Measurements from ENCODE around the gene TAF7L.
"Not testable (repeated sequence)": the region's sequence is repeated elsewhere in the genome, so short reads cannot be mapped to it uniquely, and the experiment has no call there.

Gene TAF7L, protein sequence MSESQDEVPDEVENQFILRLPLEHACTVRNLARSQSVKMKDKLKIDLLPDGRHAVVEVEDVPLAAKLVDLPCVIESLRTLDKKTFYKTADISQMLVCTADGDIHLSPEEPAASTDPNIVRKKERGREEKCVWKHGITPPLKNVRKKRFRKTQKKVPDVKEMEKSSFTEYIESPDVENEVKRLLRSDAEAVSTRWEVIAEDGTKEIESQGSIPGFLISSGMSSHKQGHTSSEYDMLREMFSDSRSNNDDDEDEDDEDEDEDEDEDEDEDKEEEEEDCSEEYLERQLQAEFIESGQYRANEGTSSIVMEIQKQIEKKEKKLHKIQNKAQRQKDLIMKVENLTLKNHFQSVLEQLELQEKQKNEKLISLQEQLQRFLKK

DNA sequence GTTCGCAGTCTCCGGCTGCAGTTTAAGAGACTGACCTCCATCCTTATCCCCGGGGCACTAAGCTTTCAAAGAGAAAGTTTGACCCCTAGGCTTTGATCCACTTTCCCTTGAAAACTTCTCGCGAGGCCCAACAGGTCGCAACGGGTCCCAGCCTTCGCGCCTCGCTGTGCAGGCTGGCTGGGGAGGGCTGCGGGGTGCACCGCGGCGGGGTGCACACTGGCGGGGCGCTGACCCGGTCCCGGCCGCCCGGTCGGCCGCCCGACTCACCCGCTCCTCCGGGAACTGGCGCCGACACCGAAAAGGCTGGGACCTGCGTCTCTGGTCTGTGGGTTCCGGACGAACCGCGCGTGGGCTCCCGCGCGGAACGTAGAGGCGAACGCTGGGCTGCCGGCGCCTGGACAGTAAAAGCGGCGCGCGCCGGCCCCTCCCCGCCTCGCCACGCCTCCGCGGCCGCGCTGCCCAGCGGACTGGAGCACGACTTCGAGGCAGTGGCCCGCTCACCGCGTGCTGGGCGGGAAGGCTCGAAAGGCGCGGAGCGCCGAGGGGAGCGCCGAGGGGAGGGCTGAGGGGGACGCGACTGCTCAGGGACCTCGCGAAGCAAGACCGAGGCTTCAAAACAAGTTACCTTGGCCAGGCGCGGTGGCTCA, at the start of gene TAF7L:
Gene TAF7L, minus strand, starts transcription at position 378 of the 647 bp plus-strand sequence. CDS start 3,791 bp downstream, outside the sequence.
- H3K27ac ChIP-seq = no peak within 1 kb of the TSS
- no peak for TF ChIP-seq ZFX (IDR thresholded peaks at IDR 0.05)
- TF ChIP-seq, protein P1, sequence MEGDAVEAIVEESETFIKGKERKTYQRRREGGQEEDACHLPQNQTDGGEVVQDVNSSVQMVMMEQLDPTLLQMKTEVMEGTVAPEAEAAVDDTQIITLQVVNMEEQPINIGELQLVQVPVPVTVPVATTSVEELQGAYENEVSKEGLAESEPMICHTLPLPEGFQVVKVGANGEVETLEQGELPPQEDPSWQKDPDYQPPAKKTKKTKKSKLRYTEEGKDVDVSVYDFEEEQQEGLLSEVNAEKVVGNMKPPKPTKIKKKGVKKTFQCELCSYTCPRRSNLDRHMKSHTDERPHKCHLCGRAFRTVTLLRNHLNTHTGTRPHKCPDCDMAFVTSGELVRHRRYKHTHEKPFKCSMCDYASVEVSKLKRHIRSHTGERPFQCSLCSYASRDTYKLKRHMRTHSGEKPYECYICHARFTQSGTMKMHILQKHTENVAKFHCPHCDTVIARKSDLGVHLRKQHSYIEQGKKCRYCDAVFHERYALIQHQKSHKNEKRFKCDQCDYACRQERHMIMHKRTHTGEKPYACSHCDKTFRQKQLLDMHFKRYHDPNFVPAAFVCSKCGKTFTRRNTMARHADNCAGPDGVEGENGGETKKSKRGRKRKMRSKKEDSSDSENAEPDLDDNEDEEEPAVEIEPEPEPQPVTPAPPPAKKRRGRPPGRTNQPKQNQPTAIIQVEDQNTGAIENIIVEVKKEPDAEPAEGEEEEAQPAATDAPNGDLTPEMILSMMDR (conservative IDR thresholded peaks at IDR 0.05) = no peak

DNA sequence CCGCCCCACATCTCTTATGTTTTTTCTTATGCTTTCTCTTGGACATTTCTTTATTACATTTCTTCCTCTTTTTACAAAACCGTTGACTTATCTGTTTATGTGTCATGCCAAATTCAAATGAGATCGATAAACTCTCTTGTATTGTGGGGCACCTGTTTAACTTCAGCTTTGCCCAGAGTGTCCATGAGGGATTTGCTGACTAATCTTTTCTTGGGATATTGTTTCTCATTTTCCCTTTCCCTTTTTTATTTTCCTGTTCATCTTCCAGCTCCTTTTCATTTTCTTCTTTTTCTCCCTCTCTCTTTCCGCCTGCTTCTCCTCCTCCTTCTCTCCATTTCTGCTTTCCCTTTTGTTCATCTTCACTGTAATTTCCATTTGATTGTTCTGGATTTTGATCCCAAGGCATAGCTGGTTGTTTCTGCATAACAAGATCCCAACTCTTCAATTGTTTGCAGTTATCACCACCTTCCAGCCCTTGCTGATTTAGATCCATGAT, 46.7 kb upstream of the TAF7L start:
- H3K27ac ChIP-seq = no peak overlapping the region

DNA sequence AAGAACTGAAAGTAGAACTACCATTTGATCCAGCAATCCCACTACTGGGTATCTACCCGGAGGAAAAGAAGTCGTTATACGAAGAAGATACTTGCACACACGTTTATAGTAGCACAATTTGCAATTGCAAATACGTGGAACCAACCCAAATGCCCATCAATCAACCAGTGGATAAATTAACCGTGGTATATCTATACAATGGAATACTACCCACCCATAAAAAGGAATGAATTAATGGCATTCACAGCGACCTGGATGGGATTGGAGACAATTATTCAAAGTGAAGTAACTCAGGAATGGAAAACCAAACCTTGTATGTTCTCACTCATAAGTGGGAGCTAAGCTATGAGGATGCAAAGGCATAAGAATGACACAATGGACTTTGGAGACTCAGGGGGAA, 43.2 kb upstream of the TAF7L start:
- not testable (repeated sequence) for H3K27ac ChIP-seq

More for the DNA sequence above, 46.7 kb upstream of the TAF7L start:
- TF ChIP-seq ZFX (IDR thresholded peaks at IDR 0.05) = no peak
- TF ChIP-seq, protein P1 (conservative IDR thresholded peaks at IDR 0.05) = no peak

DNA sequence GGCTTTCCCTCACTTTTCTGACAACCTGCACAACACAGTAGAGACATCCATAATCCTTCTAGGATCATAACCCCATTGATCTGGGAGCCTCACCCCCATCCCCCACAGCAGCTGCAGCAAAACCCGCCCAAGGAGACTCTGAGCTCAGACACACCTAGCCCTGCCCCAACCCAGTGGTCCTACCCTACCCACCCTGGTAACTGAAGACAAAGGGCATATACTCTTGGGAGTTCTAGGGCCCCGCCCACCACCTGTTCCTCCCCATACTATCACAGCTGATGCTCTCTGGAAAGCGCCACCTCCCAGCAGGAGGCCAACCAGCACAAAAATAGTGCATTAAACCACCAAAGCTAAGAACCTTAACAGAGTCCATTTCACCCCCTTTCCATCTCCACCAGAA, 35.5 kb upstream of the TAF7L start:
- H3K27ac ChIP-seq = not testable (repeated sequence)

DNA sequence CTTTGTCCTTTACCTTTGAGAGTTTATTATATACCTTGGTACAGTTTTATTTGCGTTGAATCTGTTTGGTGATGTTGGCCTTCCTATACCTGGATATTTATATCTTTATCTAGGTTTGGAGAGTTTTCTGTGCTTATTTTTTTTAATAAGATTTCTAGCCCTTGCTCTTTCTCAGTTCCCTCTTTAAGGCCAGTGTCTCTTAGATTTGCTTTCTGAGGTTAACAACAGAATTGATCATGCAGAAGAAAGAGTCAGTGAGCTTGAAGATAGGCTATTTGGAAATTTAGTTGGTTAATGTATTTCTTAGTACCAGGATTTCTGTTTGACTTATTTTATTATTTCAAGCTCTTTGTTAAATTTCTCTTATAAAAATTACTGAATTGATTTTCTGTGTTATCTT, 12.7 kb upstream of the TAF7L start:
- H3K27ac ChIP-seq = no peak overlapping the region

DNA sequence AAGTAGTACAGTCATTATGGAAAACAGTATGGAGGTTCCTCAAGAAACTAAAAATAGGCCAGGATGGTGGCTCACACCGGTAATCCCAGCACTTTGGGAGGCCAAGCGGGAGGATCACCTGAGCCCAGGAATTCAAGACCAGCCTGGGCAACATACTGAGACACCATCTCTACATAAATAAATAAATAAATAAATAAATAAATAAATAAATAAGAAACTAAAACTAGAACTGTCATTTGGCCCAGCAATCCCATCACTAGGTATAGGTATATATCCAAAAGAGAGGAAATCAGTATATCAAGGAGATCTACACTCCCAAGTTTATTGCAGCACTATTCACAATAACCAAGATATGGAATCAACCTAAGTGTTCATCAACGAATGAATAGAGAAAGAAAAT, 4.5 kb upstream of the TAF7L start:
- H3K27ac ChIP-seq = not testable (repeated sequence)

More for the DNA sequence above, 12.7 kb upstream of the TAF7L start:
- no peak for TF ChIP-seq ZFX (IDR thresholded peaks at IDR 0.05)
- TF ChIP-seq, protein P1 (conservative IDR thresholded peaks at IDR 0.05) = no peak

DNA sequence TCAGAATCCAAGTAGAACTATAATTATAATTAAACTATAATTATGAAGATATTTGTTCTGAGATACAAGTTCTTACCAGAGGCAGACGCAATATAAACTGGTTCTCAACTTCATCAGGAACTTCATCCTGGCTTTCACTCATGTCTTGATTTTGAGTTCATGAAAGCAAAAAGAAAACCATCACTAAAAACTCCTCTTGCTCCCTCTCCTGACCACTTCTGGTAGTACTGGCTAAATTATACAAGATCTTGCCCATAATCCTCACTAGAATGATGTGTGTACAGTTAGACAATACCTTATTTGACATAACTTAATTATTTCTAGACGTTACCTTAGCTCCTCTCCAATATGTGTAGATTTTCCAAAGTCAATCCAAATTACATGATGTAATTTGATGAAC, 3.7 kb downstream of the TAF7L start:
- no peak overlapping the region for H3K27ac ChIP-seq
- TF ChIP-seq, protein P1 (conservative IDR thresholded peaks at IDR 0.05) = peak; percentile 60
- TF ChIP-seq ZFX (IDR thresholded peaks at IDR 0.05) = no peak

DNA sequence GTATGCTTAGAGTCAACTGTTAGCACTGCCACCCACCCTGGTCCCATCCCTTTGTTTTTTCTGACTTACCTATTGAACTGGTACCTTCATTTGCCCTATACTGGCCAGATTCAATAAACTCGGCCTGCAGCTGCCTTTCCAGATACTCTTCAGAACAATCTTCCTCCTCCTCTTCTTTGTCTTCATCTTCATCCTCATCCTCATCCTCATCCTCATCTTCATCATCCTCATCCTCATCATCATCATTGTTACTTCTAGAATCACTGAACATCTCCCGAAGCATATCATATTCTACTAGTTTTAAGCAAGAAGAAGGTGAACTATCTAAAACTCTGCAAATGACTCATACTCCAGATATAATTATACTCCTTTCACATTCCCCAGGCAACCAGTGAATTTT, 14.9 kb downstream of the TAF7L start:
- TF ChIP-seq, protein P1 (conservative IDR thresholded peaks at IDR 0.05) = no peak
- no peak for TF ChIP-seq ZFX (IDR thresholded peaks at IDR 0.05)
- H3K27ac ChIP-seq = no peak overlapping the region

DNA sequence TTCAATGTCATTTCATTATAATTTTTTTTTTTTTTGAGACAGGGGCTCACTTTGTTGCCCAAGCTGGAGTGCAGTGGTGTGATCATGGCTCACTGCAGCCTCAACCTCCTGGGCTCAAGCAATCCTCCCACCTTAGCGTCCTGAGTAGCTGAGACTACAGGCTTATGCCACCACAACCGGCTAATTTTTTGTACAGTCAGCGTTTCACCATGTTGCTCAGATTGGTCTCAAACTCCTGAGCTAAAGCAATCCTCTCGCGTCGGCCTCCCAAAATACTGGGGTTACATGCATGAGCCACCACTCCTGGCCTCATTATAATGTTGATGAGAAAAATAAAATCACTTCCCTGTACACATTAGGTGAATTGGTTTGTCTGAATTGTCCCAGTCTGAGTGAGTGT, 16.9 kb downstream of the TAF7L start:
- H3K27ac ChIP-seq = no peak overlapping the region
- TF ChIP-seq, protein P1 (conservative IDR thresholded peaks at IDR 0.05) = no peak
- TF ChIP-seq ZFX (IDR thresholded peaks at IDR 0.05) = no peak
